WERI-Rb-1 (cell line): ENCODE results near the gene GPC3.

Source experiments
- DNase-seq: peaks from one replicate; pipeline ENCODE4 v3.0.0-alpha.2; 2020
- H3K27ac ChIP-seq: fragments of 250-450 bp; sonication (Bioruptor Pico); 2 replicates; pipeline ENCODE4 v1.5.1; 2020; ENCODE audit warnings: mild to moderate bottlenecking, moderate library complexity
- H3K27me3 ChIP-seq: fragments of 250-450 bp; sonication (Bioruptor Pico); 2 replicates; pipeline ENCODE4 v1.5.1; 2021; ENCODE audit warnings: mild to moderate bottlenecking, low read depth, moderate library complexity; ENCODE audit not compliant: insufficient read depth, severe bottlenecking
- H3K36me3 ChIP-seq: fragments of 250-450 bp; sonication (Bioruptor Pico); 2 replicates; pipeline ENCODE4 v1.5.1; 2020; ENCODE audit warnings: mild to moderate bottlenecking, moderate library complexity
- H3K4me3 ChIP-seq: 2 replicates; pipeline ENCODE4 v1.5.1; 2011; ENCODE audit warnings: low read depth, mild to moderate bottlenecking, control low read depth, low read length
- H3K9me3 ChIP-seq: fragments of 250-450 bp; sonication (Bioruptor Pico); 2 replicates; pipeline ENCODE4 v1.5.1; 2021; ENCODE audit warnings: mild to moderate bottlenecking, moderate library complexity; ENCODE audit not compliant: severe bottlenecking
- TF ChIP-seq, protein P1 (sequence below): IDR thresholded peaks from 2 replicates; pipeline ENCODE4 v1.5.1; 2011; ENCODE audit warnings: low read depth, mild to moderate bottlenecking, control low read depth, inconsistent platforms, low read length

GPC3 gene

DNA sequence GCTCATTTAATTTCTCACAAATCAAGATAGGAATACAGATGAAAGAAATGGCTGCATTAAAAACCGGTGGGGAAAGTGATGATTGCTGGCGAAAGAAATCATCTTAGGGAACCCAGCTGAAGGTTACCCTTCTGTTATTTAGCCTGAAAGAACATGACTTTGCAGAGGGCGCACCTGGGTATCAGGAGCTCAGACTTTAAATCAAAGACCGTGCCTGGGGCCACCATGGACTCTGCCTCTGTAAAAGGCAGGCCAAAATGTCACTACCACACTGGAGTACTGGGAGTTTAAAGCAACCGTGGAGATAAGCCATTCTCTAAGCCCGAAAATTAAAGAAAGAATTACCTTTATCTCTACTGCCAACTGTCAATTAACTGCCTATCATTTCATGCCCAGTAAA lies 24.3 kb downstream of the GPC3 start:
- TF ChIP-seq, protein P1, sequence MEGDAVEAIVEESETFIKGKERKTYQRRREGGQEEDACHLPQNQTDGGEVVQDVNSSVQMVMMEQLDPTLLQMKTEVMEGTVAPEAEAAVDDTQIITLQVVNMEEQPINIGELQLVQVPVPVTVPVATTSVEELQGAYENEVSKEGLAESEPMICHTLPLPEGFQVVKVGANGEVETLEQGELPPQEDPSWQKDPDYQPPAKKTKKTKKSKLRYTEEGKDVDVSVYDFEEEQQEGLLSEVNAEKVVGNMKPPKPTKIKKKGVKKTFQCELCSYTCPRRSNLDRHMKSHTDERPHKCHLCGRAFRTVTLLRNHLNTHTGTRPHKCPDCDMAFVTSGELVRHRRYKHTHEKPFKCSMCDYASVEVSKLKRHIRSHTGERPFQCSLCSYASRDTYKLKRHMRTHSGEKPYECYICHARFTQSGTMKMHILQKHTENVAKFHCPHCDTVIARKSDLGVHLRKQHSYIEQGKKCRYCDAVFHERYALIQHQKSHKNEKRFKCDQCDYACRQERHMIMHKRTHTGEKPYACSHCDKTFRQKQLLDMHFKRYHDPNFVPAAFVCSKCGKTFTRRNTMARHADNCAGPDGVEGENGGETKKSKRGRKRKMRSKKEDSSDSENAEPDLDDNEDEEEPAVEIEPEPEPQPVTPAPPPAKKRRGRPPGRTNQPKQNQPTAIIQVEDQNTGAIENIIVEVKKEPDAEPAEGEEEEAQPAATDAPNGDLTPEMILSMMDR = no peak
- Histone ChIP-seq H3K9me3 (no peaks in the 10 kb centered on the region), H3K36me3 (no peaks in the 10 kb centered on the region), H3K27ac (no peak overlapping the region), H3K4me3 (no peak overlapping the region), H3K27me3 (peaks cover 13% of the 10 kb centered on the region)
- DNase-seq = no peak

DNA sequence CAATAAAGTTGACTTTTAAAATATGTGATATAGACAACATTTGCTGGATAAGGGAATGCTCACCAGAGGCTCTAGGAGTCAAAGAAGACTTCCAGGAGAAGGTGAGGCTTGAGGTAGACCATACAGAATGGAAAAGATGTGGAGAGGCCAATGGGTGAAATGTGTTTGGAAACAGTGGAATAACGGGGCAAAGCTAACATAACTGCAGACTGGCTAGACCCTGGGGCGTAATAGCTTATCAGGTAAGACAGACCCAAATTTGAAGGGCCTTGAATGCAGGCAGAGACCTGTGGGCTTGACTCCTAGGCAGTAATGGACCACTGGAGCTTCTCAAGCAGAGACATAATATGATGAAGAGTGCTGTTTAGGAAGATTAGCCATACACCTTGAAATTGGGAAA lies 25.4 kb downstream of the GPC3 start:
- TF ChIP-seq, protein P1 = no peak
- Histone ChIP-seq H3K27me3 (peaks cover 13% of the 10 kb centered on the region), H3K9me3 (no peaks in the 10 kb centered on the region), H3K4me3 (no peak overlapping the region), H3K27ac (no peak overlapping the region), H3K36me3 (no peaks in the 10 kb centered on the region)
- DNase-seq = no peak

DNA sequence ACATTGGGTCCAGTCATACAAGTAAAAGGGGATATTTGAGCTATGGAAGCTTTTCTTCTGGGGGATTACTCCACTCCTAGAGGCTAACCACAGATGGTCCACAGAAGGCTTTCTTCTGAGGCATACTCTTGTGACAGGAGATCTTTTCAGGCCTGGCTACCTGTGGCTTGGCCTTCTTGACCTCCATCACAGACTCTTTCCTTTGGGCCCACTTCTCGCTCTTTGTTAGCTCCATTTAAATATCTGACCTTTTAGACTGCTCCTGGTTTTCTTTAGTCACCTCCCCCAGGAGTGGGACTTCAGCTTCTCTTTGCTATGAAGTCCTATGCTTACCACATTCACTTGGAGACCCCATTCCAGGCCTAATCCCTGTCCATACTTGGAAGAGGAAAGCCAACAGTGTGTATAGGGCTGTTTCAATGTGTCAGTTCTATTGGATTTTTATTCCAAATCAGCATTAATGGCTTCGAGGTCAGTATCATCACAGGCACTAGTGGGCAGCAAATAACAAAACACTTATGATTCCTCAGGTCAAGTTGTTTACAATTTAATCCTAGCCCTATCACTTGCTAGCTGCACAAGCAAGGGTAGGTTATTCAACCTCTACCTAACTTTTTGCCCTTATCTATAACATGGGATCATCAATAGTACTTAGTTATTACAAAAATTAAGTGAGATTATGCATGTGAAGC lies 26.3 kb downstream of the GPC3 start:
- TF ChIP-seq, protein P1 = no peak
- no peak overlapping the region for H3K27ac ChIP-seq
- H3K4me3 ChIP-seq = no peak overlapping the region
- peaks cover 15% of the 10 kb centered on the region for H3K27me3 ChIP-seq
- no peaks in the 10 kb centered on the region for H3K9me3 ChIP-seq
- H3K36me3 ChIP-seq = no peaks in the 10 kb centered on the region
- no peak for DNase-seq

DNA sequence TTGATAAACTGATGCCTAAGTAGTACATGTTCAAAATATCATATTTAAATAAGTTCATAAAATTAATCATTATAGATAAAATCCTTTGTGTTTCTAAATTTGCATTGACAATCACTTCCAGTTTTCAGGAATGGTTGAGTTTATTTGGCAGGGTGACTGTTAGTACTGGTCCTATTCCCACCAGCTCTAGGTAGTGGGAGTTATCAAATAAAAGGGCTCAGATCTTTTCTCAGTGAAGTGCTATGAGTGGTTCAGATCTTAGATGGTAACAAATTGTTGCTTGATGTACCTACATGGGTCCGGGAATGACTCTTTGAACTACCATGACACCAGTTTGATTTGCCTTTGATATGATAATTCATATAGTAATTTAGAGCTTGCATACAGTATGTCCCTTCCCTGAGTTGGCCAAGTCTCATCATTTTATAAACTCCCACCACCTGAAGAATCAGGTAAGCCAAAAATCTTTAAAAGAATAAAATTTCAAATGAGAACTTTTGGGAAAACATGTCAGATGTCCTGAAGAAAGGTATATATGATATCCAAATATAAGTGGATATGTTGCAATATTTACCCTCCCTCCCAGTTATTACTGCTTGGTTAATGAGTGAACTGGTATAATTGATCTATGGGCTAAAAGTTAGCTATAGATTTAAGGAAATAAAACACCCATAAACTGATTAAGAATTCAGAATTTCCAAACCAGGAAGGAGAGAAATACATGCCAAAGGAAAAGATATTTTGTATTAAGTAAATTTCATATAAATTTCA lies 28.6 kb downstream of the GPC3 start:
- H3K9me3 ChIP-seq = no peaks in the 10 kb centered on the region
- peaks cover 13% of the 10 kb centered on the region for H3K27me3 ChIP-seq
- no peaks in the 10 kb centered on the region for H3K36me3 ChIP-seq
- H3K27ac ChIP-seq = no peak overlapping the region
- TF ChIP-seq, protein P1 = no peak
- no peak for DNase-seq
- H3K4me3 ChIP-seq = no peak overlapping the region

DNA sequence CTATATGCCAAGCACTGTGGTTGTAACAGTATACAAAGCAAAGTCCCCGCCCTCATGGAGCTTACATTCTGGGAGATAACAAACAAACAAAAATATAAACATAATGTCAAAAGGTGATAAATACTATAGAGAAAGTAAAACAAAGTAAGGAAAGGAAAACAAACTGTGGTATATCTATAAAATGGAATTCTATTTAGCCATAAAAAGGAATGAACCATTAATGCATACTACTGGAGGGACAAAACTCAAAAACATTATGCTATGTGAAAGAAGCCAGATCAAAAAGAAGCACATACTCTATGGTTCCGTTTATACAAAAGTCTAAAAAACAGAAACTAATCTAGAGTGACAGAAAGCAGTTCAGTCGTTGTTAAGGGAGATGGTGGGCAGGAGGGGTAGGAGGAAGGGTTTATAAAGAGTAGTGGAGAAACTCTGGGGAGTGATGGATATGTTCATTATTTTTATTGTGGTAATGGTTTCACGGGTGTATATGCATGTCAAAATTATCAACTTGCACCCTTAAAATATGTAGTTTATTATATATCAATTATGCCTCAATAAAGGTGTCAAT lies 31.5 kb downstream of the GPC3 start:
- Histone ChIP-seq H3K4me3 (no peak overlapping the region), H3K9me3 (no peaks in the 10 kb centered on the region), H3K27ac (no peak overlapping the region), H3K27me3 (peaks cover 17% of the 10 kb centered on the region), H3K36me3 (no peaks in the 10 kb centered on the region)
- TF ChIP-seq, protein P1 = no peak
- DNase-seq = no peak
